Dermis blood vessel endothelial cell (primary cell): Measurements from ENCODE around the gene MYRFL. TPM values are rescaled to one million over a fixed set of nuclear protein-coding genes. Genes with fewer than 3 reads are reported as not detected.

Experiments
- DNase-seq: peaks from one replicate; pipeline ENCODE4 v3.0.0; 2010
- total RNA-seq: library from RNA; depleted of rRNA; stranded (reverse); fragments of >200 nt; gene quantifications from 2 replicates; pipeline ENCODE4 v1.2.3, GENCODE V29; 2014

Gene MYRFL
- total RNA-seq, 1 donor from 2014 or later, result under 0.01 TPM

DNA sequence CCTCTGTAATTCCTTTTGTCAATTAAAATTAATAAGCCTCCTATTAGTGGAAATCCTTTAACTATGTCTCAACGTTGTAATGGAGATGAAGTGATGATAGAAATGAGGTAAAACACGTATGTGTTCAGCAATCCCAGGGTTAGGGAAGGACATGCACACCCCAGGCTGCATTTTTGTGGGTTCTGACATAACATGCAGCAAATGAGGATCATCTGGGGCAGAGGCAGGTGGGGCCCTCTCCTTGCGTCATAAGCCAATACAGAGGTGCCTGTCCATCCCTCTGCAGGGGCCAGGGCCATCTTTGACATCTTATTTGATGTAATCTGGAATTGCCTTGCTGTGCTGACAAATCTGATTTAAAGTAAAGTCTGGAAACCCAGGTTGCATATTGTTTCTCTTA lies 73.2 kb downstream of the MYRFL start:
- DNase-seq, result no peak

DNA sequence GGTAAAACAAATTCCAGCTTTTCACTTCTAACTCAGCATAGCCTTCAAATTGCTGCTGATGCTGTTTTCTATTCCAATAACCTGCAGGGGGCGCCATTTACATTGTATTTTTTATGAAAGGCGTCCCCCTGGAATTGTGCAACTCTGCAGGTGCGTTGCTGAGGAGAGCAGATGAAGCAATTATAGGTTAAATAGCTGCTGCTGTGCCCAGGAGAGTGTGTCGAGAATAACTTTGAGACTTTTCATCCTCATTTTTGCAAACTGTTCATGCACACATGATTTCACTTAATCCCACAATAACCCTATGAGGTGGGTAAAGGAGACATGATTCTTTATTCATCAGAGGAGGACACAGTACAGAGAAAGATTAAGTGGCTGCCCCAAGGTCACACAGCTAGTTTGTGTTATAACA lies 75.7 kb downstream of the MYRFL start:
- DNase-seq, result peak; percentile 81

DNA sequence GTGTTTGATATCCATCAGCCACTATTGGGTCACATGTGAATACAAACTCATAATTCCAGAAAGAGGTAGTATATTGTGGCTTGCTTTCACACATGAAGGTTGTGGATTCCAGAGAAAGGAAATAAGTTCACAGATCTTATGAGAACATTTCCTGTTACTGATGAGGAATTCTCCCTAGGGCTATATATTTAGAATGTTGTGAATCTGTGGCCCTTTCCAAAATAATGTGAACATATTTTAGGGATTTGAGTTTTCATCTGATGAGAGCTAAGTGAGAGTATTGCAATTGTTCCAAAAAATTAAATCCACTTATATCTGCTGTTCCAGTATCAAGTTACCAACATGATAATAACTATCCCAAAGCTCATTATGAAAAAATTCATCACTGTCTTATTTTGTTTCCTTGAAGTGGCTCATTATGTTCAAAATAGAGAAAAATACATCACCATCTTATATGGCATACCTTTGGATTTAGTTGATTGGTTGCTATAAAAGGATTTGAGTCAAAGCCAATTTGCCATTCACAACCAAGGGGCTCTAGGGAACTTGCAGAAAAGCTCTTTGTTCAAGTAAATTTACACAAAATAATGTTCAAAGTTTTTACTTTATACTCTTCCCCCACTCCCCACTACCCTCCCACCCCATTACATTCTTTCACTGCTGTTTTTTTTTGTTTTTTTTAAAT lies 76.3 kb downstream of the MYRFL start:
- DNase-seq, result peak; percentile 57

DNA sequence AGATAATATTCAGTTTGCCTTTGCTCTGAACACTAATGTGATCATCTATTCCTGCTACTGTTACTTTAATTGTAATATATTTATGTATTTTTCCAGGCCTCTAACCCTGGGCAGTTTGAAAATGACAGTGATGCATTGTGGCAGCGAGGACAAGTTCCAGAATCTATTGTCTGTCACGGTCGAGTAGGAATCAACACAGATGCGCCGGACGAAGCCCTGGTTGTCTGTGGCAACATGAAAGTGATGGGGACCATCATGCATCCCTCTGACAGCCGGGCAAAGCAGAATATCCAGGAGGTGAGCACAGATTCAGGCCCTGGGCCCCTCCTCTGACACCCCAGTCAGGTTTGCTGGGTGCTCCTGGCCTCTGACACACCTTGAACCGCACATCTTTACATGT lies 78.5 kb downstream of the MYRFL start:
- DNase-seq, result no peak

- DNase-seq, result no peak
Measured at GRCh38 chr12:69904777-69905176, 79.8 kb downstream of the MYRFL start.

DNA sequence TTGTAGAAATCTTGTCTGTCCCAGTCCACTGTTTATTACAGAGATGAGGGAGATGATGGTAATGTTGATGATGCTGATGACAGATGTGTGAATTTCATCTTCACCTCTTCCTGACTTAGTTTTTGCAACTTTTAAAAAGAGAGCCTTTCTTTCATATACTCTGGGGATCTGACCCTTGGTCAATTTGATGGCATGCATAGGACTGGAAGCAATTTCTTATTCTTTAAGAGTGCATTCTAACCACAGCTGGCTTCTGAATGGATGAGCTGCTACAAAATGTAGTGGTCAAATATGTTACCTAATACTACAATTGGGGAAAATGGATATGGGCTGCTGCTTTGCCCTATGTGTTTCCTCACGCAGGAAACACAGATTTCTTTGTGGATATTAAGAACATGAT lies 80.8 kb downstream of the MYRFL start:
- no peak for DNase-seq

GRCh38 chr12:69906411-69907216 lies 81.6 kb downstream of the MYRFL start:
- no peak for DNase-seq

DNA sequence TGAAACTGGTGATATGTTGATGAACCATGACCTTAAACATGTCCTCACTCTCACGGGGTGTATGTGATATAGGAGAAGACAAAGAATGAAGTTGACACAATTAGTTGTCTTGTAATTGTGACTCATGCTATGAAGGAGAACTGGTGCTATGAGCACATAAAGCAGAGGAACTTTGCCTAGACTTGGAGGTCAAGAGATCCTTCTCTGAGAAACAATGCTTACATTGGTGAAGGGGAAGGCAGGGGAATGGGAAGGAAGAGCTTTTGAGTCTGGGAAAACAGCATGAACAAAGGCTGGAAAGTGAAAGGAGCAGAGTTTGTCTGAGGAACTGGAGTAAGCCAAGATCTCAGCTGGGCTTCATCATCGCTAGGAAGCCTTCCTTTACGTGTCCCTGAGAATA lies 83.2 kb downstream of the MYRFL start:
- peak; percentile 91 for DNase-seq

GRCh38 chr12:69910694-69911093 lies 85.7 kb downstream of the MYRFL start:
- DNase-seq, result no peak

DNA sequence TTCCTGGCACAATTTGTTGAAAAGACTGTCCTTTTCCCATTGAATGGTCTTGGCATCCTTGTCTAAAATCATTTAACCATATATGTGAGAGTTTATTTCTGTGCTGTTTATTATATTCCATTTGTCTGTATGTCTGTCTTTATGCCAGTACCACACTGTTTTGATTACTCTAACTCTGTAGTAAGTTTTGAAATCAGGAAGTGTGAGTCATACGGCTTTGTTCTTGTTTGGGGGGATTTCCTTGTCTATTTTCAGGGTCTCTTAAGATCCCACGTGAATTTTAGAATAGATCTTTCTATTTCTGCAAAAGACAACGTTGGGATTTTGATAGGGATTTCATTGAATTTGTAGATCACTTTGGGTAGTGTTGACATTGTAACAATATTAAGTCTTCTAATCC lies 88.5 kb downstream of the MYRFL start:
- DNase-seq, result no peak

GRCh38 chr12:69915964-69916363 lies 90.9 kb downstream of the MYRFL start:
- DNase-seq, result no peak

- no peak for DNase-seq
Measured at GRCh38 chr12:69916544-69917235, 91.7 kb downstream of the MYRFL start.

DNA sequence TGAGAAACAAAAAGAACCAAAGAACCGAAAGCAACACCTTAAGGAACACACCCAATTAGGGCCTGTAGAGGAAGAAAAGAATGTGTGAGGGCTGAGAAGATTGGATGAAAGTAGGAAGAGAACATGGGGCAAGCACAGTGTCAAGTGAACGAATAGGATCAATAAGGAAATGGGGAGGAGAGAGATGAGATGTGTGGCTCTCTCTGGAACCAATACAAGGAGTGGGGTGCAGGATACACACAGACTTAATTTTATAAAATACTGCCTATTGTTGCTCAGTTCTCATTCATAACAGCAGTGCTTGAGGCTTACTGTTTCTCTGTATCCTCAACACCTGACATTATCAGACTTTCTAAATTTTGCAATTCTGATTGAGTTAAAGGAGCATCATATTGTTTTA lies 93.3 kb downstream of the MYRFL start:
- no peak for DNase-seq

- no peak for DNase-seq
Measured at GRCh38 chr12:69919495-69919894, 94.5 kb downstream of the MYRFL start.

- no peak for DNase-seq
Measured at GRCh38 chr12:69921831-69922230, 96.8 kb downstream of the MYRFL start.

DNA sequence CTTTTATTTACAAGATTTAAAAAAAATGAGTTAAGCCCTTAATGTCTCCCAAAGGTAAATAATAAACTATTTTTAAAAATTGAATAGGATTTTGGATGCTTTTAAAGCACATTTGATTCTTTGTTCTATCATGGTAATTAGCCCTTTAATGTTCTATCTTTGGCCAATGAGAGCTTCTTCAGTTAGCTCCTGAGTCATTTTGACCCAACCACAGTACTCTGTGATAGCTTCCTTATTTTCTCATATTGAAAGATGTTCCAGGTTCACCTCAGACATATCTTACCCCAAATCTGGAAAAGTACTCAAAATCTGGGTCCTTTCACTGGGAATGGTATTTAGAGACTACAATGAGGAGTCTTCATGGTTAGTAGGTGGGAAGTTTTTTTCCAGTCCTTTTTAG lies 98.0 kb downstream of the MYRFL start:
- DNase-seq, result no peak

DNA sequence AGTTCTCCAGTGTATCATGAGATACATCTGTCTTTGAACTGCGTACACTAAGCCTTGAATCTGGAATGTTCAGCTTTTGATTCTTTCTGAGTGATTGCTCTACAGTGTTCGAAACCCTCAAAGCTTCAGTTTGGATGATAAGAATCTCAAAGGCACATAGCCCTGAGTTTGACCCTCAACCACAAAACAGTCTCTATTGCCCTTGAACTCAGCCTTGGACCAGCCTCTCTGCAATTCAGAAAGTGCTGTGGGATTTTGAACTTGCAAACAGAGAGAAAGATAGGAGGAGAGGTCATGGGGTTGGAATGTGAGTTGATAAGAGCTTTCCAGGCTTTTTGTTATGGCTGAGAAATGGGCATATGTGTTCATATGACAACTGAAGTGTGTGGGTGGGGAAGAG lies 100.3 kb downstream of the MYRFL start:
- DNase-seq, result no peak

GRCh38 chr12:69927164-69927563 lies 102.1 kb downstream of the MYRFL start:
- no peak for DNase-seq

GRCh38 chr12:69929125-69929524 lies 104.1 kb downstream of the MYRFL start:
- DNase-seq, result no peak

GRCh38 chr12:69929531-69929930 lies 104.5 kb downstream of the MYRFL start:
- no peak for DNase-seq

GRCh38 chr12:69931569-69931968 lies 106.5 kb downstream of the MYRFL start:
- DNase-seq, result no peak

GRCh38 chr12:69932154-69932553 lies 107.1 kb downstream of the MYRFL start:
- no peak for DNase-seq

DNA sequence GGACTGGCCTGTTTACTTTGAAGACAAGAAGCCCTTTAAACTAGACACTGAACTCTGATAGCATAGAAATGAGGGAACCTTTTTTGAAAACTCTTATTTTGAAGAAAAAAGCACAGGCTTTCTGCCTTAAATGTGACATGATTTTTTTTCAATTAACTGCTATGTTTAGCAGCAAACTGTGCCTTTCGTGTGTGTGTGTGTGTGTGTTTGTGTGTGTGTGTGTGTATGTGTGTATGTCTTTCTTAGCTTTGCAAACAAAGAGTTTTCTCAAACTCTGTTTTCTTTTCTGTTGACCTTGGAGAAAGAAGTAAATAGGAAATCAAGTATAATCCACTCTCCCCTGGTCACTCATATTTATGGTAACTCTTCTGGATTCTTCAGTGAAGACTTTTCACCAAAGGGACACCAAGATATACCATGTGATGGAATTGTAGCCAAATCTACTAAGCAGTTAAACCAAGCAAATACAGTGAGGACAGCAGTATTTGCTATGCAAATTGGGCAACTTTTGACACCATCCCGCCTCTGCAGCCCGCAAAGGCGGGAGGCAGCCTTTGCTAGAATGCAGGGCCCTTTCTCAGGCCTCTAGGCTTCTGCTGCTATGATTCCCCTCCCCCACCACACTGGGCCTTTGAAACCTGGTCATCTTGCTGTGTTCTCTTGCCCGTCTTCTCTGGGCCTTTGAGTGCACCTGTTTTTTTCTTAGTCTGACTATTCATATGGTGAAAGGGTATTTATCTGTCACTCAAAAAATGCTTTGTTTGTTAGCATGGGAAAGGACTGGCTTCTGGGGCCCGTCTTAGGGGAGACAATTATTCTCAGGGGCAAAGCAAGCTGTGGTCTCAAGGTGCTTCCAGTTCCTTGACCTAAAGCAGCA lies 107.9 kb downstream of the MYRFL start:
- no peak for DNase-seq
